Endothelial cell of umbilical vein (primary cell): Measurements from ENCODE around the gene ZNF283.
"Not testable (repeated sequence)": the region's sequence is repeated elsewhere in the genome, so short reads cannot be mapped to it uniquely, and the experiment has no call there.

Source experiments
- EZH2 ChIP-seq: IDR thresholded peaks from 2 replicates; pipeline ENCODE4 v1.6.1; 2012; ENCODE audit warnings: borderline replicate concordance, low read depth, mild to moderate bottlenecking, moderate library complexity, low read length, inconsistent platforms; ENCODE audit not compliant: severe bottlenecking
- MAX ChIP-seq: IDR thresholded peaks from 2 replicates; pipeline ENCODE4 v1.6.1; 2011; ENCODE audit not compliant: insufficient read depth, insufficient read length
- MYC ChIP-seq: IDR thresholded peaks from one replicate; pipeline ENCODE4 v1.6.1; 2011; ENCODE audit warnings: mild to moderate bottlenecking, low read depth, low read length
- POLR2A ChIP-seq: IDR thresholded peaks from 2 replicates; pipeline ENCODE4 v1.6.1; 2012; ENCODE audit warnings: low read depth, mild to moderate bottlenecking, control low read depth, low read length
- TF ChIP-seq, protein P1 (sequence below), 2 donors: IDR thresholded peaks; 1 replicate in 1 of 2; 2 replicates in 1 of 2; pipeline ENCODE4 v1.5.1; 2011; ENCODE audit warnings: low read length in 2 of 2, mild to moderate bottlenecking in 2 of 2, moderate library complexity in 2 of 2, control low read depth in 1 of 2, inconsistent platforms in 1 of 2, low read depth in 1 of 2; ENCODE audit not compliant: insufficient read depth in 1 of 2; ENCODE audit errors: extremely low read depth in 1 of 2

DNA sequence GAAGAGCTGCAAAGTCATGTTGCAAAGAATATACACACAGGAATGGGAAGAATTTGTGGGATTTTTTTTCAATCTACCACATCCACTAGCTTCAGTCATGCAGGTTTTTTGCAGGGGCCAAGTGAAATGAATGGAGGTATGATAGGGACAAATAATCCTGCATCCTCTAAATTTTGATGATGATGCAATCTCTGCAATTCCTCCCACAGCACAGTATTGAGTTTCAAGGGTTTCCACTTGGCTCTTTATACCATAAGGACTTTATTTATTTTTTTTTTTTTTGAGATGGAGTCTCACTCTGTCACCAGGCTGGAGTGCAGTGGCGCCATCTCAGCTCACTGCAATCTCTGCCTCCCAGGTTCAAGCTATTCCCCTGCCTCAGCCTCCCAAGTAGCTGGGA lies 9.7 kb upstream of the ZNF283 start:
- TF ChIP-seq, protein P1, sequence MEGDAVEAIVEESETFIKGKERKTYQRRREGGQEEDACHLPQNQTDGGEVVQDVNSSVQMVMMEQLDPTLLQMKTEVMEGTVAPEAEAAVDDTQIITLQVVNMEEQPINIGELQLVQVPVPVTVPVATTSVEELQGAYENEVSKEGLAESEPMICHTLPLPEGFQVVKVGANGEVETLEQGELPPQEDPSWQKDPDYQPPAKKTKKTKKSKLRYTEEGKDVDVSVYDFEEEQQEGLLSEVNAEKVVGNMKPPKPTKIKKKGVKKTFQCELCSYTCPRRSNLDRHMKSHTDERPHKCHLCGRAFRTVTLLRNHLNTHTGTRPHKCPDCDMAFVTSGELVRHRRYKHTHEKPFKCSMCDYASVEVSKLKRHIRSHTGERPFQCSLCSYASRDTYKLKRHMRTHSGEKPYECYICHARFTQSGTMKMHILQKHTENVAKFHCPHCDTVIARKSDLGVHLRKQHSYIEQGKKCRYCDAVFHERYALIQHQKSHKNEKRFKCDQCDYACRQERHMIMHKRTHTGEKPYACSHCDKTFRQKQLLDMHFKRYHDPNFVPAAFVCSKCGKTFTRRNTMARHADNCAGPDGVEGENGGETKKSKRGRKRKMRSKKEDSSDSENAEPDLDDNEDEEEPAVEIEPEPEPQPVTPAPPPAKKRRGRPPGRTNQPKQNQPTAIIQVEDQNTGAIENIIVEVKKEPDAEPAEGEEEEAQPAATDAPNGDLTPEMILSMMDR (IDR thresholded peaks at IDR 0.05; ENCODE audit: extremely low read depth in 1 of 2, insufficient read depth in 1 of 2, low read depth in 1 of 2, low read length in 2 of 2), result not testable (repeated sequence)
- TF ChIP-seq POLR2A, MAX, MYC, EZH2: not testable (repeated sequence)
